ENCODE measurements around the gene ADAMTSL3. TPM values are rescaled to one million over a fixed set of nuclear protein-coding genes. Genes with fewer than 3 reads are reported as not detected.

The ADAMTSL3 gene
- total RNA-seq, 1 donor from 2014 or later: 0.07 TPM

- no peak overlapping the region for H3K27ac Mint-ChIP-seq (ENCODE audit: unreplicated experiment)
- DNase-seq (ENCODE audit: low read depth, low spot score): no peak
- H3K4me1 Mint-ChIP-seq: peaks cover 9% of the 10 kb centered on the region
- no peaks in the 10 kb centered on the region for H3K9me3 Mint-ChIP-seq
- no peak overlapping the region for H3K4me3 Mint-ChIP-seq
- H3K27me3 Mint-ChIP-seq (ENCODE audit: low read depth): peaks cover 2% of the 10 kb centered on the region
- H3K36me3 Mint-ChIP-seq (ENCODE audit: low read depth): no peaks in the 10 kb centered on the region
- no peak for TF ChIP-seq CTCF (conservative IDR thresholded peaks at IDR 0.05)
Observed at GRCh38 chr15:83845230-83845629, 191.3 kb downstream of the ADAMTSL3 start.

- TF ChIP-seq CTCF (conservative IDR thresholded peaks at IDR 0.05): no peak
- no peak for DNase-seq (ENCODE audit: low read depth, low spot score)
- Mint-ChIP-seq H3K4me3 (no peak overlapping the region), H3K36me3 (ENCODE audit: low read depth) (no peaks in the 10 kb centered on the region), H3K27me3 (ENCODE audit: low read depth) (peaks cover 6% of the 10 kb centered on the region), H3K9me3 (no peaks in the 10 kb centered on the region), H3K27ac (ENCODE audit: unreplicated experiment) (no peak overlapping the region), H3K4me1 (peaks cover 9% of the 10 kb centered on the region)
Observed at GRCh38 chr15:83846847-83847246, 192.9 kb downstream of the ADAMTSL3 start.

- Mint-ChIP-seq H3K27me3 (ENCODE audit: low read depth) (peaks cover 5% of the 10 kb centered on the region), H3K4me3 (no peak overlapping the region), H3K36me3 (ENCODE audit: low read depth) (no peaks in the 10 kb centered on the region), H3K27ac (ENCODE audit: unreplicated experiment) (no peak overlapping the region), H3K4me1 (peaks cover 9% of the 10 kb centered on the region), H3K9me3 (no peaks in the 10 kb centered on the region)
- no peak for DNase-seq (ENCODE audit: low read depth, low spot score)
- no peak for TF ChIP-seq CTCF (conservative IDR thresholded peaks at IDR 0.05)
Observed at GRCh38 chr15:83848315-83849050, 194.6 kb downstream of the ADAMTSL3 start.

- H3K36me3 Mint-ChIP-seq (ENCODE audit: low read depth): no peaks in the 10 kb centered on the region
- DNase-seq (ENCODE audit: low read depth, low spot score): no peak
- H3K4me1 Mint-ChIP-seq: peaks cover 9% of the 10 kb centered on the region
- TF ChIP-seq CTCF (conservative IDR thresholded peaks at IDR 0.05): no peak
- H3K27ac Mint-ChIP-seq (ENCODE audit: unreplicated experiment): no peak overlapping the region
- H3K9me3 Mint-ChIP-seq: no peaks in the 10 kb centered on the region
- no peak overlapping the region for H3K4me3 Mint-ChIP-seq
- peaks cover 4% of the 10 kb centered on the region for H3K27me3 Mint-ChIP-seq (ENCODE audit: low read depth)
Observed at GRCh38 chr15:83850015-83850414, 196.1 kb downstream of the ADAMTSL3 start.

- Mint-ChIP-seq H3K27me3 (ENCODE audit: low read depth) (peaks cover 4% of the 10 kb centered on the region), H3K4me1 (peaks cover 9% of the 10 kb centered on the region), H3K27ac (ENCODE audit: unreplicated experiment) (no peak overlapping the region), H3K36me3 (ENCODE audit: low read depth) (no peaks in the 10 kb centered on the region), H3K9me3 (no peaks in the 10 kb centered on the region), H3K4me3 (no peak overlapping the region)
- no peak for DNase-seq (ENCODE audit: low read depth, low spot score)
- TF ChIP-seq CTCF (conservative IDR thresholded peaks at IDR 0.05): no peak
Observed at GRCh38 chr15:83850501-83851245, 196.8 kb downstream of the ADAMTSL3 start.

Measured in neural crest cell (in vitro differentiated cells).